GM12874 (cell line): Measurements from ENCODE around the gene AFAP1L1.

Source experiments
- TF ChIP-seq, protein P1 (sequence below): IDR thresholded peaks from 2 replicates; pipeline ENCODE4 v1.5.1; 2011; ENCODE audit warnings: low read depth, mild to moderate bottlenecking, control low read depth, low read length, moderate library complexity; ENCODE audit not compliant: insufficient read depth

Gene AFAP1L1

DNA sequence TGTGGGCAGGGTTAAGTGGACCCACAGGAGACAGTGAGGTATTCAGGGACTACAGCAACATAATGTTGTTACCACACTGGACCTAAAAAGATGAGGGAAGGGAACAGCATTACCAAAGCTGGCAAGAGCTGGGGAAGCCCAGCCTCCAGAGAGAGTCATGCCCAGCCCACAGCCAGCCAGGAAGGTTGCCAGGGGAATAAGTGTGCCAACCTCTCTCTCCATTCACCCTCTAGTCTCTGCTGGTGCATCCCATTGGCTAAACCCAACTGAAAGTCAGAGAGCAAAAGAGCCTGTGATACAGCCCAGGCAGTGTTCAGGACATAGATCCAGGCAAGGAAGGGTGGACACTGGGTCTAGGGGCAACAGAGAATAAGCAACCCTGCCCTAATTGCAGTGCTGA, 35.8 kb upstream of the AFAP1L1 start:
- TF ChIP-seq, protein P1, sequence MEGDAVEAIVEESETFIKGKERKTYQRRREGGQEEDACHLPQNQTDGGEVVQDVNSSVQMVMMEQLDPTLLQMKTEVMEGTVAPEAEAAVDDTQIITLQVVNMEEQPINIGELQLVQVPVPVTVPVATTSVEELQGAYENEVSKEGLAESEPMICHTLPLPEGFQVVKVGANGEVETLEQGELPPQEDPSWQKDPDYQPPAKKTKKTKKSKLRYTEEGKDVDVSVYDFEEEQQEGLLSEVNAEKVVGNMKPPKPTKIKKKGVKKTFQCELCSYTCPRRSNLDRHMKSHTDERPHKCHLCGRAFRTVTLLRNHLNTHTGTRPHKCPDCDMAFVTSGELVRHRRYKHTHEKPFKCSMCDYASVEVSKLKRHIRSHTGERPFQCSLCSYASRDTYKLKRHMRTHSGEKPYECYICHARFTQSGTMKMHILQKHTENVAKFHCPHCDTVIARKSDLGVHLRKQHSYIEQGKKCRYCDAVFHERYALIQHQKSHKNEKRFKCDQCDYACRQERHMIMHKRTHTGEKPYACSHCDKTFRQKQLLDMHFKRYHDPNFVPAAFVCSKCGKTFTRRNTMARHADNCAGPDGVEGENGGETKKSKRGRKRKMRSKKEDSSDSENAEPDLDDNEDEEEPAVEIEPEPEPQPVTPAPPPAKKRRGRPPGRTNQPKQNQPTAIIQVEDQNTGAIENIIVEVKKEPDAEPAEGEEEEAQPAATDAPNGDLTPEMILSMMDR = no peak

DNA sequence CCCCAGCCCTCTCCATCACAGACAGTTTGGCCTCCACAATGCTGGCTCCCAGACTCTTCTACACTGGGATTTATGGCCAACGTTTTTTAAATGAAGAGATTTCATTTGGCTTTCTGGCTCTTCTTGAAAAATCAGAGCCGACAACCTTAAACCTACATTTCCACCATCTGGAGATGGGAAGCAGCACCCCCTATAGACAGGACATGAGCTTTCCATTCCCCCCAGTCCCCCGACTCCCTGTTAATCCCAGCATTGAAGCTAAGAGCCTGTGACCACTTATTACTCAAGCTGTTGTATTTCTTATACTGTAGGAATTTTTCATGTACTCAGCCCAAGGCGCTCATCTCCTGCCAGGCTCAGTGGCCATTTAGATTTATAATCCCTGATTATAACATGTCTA, 34.0 kb upstream of the AFAP1L1 start:
- TF ChIP-seq, protein P1 = no peak

DNA sequence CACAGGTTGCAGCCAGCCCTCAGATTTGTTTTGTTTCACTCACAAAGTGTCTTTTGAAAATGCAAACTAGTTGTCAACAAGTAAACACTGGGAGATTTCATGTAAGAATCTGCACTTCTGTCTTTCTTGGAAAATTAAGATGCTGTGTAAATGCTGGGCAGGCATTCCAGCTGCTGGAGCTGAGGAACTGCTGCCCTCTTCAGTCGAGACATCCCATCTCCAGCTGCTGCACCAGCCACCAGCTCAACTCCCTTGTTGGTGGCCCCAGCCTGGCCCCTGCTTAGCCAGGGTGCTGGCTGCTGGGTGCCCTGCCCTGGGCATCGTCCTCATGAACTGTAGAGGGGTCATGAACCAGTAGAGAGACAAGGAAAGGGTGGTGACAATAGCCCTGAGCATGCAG, 33.1 kb upstream of the AFAP1L1 start:
- TF ChIP-seq, protein P1 = no peak

DNA sequence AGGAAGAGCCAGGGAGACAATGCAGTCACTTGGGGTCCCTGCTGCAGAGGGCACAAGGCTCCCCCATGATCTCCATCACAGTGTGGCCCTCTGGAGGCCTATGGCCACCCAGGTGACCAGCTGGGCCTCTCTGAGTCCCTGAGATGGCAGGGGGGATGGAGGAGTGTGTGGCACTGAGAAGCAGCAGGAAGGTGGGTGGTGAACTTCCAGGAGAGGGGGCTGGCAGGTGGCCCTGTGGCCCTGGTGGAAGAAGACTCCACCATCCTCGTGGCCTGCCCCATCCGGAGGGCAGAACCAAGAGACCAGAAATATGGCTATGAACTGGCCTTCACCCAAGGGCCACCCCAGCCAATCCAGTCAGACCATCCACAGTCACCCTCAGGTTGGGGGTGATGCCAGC, 31.7 kb upstream of the AFAP1L1 start:
- TF ChIP-seq, protein P1 = no peak

DNA sequence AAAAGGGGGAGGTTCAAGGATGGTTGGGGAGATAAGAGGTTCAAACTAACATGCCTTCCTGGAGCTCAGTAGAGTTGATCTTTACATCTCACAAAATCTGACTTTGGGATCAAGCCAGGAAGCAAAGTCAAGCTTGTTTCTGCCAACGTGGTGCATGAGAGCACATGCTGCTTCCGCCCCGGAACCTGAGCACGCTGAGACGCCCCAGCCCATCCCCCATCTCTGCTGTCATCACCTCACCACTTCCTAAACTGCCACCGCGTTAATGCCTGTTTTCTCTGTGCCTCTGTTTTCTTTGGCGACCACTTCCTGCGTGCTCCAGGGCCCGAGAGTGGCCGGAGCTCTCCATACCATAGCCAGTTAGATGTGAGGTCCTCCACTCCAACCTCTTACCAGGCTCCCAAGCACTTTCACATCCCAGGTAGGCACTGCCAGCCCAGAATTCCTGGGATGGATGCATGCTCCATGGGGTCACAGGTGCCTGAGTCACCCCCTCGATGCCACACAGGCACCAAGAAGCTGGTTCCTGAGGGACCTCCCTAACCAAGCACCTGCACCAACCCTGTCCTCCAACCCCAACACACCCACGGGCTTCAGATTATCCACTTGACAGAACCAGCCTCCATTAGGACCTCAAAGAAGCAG, 31.2 kb upstream of the AFAP1L1 start:
- TF ChIP-seq, protein P1 = no peak

DNA sequence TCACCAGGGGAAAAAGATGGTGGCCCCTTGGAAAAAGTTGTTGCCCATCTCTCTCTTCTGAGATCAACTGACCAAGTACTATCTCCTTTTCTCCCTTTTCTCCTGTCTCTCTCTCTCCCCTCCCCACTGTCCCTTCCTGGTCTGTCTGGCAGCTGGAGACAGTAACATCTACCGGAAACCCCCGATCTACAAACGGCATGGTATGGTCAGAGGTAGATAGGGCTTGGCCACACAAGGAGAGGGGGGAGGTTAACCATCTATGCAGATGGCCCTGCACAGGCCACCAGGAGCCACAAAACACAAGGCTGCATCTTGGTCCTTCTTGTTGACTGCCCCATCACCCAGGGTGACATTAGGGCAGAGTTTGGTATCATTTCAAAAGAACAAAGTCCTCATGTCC, 29.3 kb upstream of the AFAP1L1 start:
- TF ChIP-seq, protein P1 = no peak

DNA sequence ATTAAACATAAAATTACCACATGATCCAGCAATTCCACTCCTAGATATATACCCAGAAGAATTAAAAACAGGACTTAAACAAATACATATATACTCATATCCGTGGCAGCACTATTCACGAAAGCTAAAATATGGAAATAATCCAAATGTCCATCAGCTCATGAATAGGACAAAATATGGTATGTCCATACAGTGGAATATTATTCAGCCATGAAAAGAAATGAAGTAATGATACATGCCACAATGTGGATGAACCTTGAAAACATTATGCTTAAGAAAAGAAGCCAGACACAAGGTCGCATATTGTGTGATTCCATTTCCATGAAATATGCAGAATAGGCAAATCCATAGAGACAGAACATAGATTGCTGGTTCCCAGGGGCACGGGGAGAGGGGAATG, 24.8 kb upstream of the AFAP1L1 start:
- TF ChIP-seq, protein P1 = no peak
